Keratinocyte (primary cell): ENCODE data around the gene ZNF423.

Source experiments
- CTCF ChIP-seq, 3 experiments: IDR thresholded peaks in 1 of 3; conservative IDR thresholded peaks in 1 of 3; optimal IDR thresholded peaks in 1 of 3; 2 replicates in 2 of 3; 3 replicates in 1 of 3; pipeline versions ENCODE3 to v1.5.1; 2011; ENCODE audit warnings: low read length in 3 of 3, mild to moderate bottlenecking in 3 of 3, moderate library complexity in 2 of 3, control low read depth in 1 of 3, inconsistent platforms in 1 of 3; ENCODE audit not compliant: insufficient read depth in 2 of 3; ENCODE audit errors: extremely low read depth in 1 of 3
- EZH2 ChIP-seq: IDR thresholded peaks from one replicate; pipeline ENCODE4 v1.6.1; 2012; ENCODE audit warnings: inconsistent platforms, mild to moderate bottlenecking, low read length, moderate library complexity

- TF ChIP-seq CTCF (optimal IDR thresholded peaks at IDR 0.05 in 1 of 3, IDR thresholded peaks at IDR 0.05 in 1 of 3, conservative IDR thresholded peaks at IDR 0.05 in 1 of 3; ENCODE audit: extremely low read depth in 1 of 3, insufficient read depth in 2 of 3, low read length in 3 of 3) = no peak
- TF ChIP-seq EZH2 = no peak
Observed at GRCh38 chr16:49843758-49844157, 12.2 kb downstream of the ZNF423 start.
